ENCODE results near the gene ALKBH4. TPM values are rescaled to one million over a fixed set of nuclear protein-coding genes. Genes with fewer than 3 reads are reported as not detected.

ALKBH4 gene
- polyA plus RNA-seq, 1 experiment = 4.3 TPM

DNA sequence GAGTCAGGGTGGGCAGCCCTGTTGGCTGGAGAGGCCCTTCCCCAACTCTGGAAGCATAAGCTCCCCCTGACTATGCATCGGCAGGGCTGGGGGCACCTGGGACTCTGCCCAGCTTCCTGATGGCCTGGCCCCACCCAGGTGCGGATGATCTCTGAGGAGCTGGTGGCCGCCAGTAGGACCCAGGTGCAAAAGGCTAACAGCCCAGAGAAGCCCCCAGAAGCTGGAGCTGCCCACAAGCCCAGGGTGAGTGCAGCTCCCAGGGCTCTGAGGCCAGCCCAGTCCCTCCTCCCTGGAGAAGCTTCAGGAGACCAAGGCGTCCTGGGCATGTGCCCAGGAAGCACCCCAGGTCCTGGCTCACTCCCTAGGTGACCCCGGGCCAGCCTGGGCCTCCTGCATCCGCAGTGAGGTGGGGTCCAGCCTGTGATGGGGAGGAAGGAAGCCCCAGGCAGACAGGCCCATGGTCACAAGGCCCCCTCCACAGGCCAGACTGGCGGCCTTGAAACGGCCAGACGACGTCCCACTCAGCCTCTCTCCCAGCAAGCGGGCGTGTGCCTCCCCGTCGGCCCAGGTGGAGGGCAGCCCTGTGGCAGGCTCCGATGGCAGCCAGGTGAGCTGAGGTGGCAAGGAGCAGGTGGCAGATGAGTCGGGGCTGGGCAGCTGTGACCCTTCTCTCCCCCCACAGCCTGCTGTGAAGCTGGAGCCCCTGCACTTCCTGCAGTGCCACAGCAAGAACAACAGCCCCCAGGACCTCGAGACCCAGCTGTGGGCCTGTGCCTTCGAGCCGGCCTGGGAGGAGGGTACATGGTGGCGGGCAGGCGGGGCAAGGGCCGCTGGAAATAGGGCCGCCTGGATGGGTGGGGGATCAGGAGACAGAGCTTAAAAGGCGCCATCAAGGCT is 3.2 kb upstream of the ALKBH4 start:
- Histone ChIP-seq H3K27me3 (ENCODE audit: control insufficient read depth, insufficient read depth, low read length) (no peaks in the 10 kb centered on the region), H3K27ac (ENCODE audit: low read depth, low read length) (no peak overlapping the region), H3K9me3 (ENCODE audit: control insufficient read depth, insufficient read depth, low read length) (no peaks in the 10 kb centered on the region; the same call in 1 of the 2 replicates), H3K4me3 (ENCODE audit: low read depth, low read length) (no peak overlapping the region)
- POLR2A ChIA-PET = interaction anchor here (0.6 to 0.7 kb wide), 4 partner anchors 11 to 48 kb away, joined by 3 to 5 read pairs (median 4); no protein-coding TSS in a partner anchor
- no peak for DNase-seq (ENCODE audit: low read depth, low spot score)
- TF ChIP-seq, protein P1, sequence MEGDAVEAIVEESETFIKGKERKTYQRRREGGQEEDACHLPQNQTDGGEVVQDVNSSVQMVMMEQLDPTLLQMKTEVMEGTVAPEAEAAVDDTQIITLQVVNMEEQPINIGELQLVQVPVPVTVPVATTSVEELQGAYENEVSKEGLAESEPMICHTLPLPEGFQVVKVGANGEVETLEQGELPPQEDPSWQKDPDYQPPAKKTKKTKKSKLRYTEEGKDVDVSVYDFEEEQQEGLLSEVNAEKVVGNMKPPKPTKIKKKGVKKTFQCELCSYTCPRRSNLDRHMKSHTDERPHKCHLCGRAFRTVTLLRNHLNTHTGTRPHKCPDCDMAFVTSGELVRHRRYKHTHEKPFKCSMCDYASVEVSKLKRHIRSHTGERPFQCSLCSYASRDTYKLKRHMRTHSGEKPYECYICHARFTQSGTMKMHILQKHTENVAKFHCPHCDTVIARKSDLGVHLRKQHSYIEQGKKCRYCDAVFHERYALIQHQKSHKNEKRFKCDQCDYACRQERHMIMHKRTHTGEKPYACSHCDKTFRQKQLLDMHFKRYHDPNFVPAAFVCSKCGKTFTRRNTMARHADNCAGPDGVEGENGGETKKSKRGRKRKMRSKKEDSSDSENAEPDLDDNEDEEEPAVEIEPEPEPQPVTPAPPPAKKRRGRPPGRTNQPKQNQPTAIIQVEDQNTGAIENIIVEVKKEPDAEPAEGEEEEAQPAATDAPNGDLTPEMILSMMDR (IDR thresholded peaks at IDR 0.05; ENCODE audit: low read depth, low read length) = no peak
- CTCF ChIA-PET = interaction anchor here (0.6 to 1.9 kb wide), 4 partner anchors 11 to 474 kb away, joined by 3 to 9 read pairs (median 6); partner anchors contain the start of gene ORAI2

DNA sequence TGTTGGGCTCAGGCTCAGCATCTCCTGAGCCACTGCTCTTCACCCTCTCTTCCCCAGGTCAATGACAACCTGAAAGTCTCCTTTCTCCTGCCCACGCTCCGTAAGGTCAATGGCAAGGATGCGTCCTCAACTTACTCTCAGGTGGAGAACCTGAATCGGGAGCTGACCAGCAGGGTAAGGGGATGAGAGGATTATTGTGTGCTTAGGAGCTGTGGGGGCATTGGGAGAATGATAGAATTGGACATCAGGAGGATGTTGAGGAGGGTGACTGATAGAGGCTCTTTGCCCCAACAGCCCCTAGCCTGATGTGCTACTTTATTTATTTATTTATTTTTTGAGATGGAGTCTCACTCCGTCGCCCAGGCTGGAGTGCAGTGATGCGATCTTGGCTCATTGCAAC is 1.4 kb upstream of the ALKBH4 start:
- Histone ChIP-seq H3K4me3 (ENCODE audit: low read depth, low read length) (no peak overlapping the region), H3K9me3 (ENCODE audit: control insufficient read depth, insufficient read depth, low read length) (no peaks in the 10 kb centered on the region; the same call in 1 of the 2 replicates), H3K27ac (ENCODE audit: low read depth, low read length) (no peak overlapping the region), H3K27me3 (ENCODE audit: control insufficient read depth, insufficient read depth, low read length) (no peaks in the 10 kb centered on the region)
- no peak for DNase-seq (ENCODE audit: low read depth, low spot score)
- ChIA-PET CTCF (interaction anchor here (0.6 to 1.9 kb wide), 5 partner anchors 32 to 601 kb away, joined by 3 to 13 read pairs (median 7); partner anchors contain the start of gene ORAI2), POLR2A (no interaction called here)
- TF ChIP-seq, protein P1 (IDR thresholded peaks at IDR 0.05; ENCODE audit: low read depth, low read length) = no peak

DNA sequence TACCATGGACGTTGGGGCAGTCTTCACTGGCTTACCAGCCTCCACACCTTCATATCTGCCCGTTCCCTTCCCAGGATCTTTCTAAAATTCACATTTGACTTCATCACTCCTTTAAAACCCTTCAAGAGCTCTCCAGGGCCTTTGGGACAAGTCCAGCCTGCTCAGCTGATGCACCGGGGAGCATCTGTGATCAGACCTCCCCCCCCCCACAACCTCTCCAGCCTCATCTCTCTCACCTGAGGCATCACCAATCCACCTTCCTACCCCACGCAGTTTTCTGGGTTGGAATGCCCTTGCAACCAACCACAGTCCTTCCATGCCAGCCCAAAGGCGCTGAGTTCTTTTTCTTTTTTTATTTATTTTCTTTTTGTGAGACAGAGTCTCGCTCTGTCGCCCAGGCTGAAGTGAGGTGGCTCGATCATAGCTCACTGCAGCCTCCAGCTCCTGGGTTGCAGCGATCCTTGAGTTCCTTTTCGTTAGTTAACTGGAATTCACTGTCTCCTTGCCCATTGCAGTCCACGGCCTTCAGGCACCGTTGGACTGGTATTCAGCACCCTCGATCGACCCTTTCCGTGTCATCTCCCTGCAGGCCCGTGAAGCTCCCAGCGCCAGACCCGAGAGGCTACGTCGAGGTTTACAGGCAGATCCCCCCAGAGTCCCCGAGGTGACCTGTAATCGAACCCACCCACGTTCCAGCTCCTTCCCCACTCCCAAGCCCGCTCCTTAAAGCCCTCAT is 654 bp downstream of the ALKBH4 start:
- Histone ChIP-seq H3K4me3 (ENCODE audit: low read depth, low read length) (peak overlapping the region; percentile 98), H3K27ac (ENCODE audit: low read depth, low read length) (peak overlapping the region; percentile 1), H3K9me3 (ENCODE audit: control insufficient read depth, insufficient read depth, low read length) (no peaks in the 10 kb centered on the region; the same call in 1 of the 2 replicates), H3K27me3 (ENCODE audit: control insufficient read depth, insufficient read depth, low read length) (no peaks in the 10 kb centered on the region)
- POLR2A ChIA-PET = no interaction called here
- DNase-seq (ENCODE audit: low read depth, low spot score) = no peak
- CTCF ChIA-PET = no interaction called here
- TF ChIP-seq, protein P1 (IDR thresholded peaks at IDR 0.05; ENCODE audit: low read depth, low read length) = no peak

DNA sequence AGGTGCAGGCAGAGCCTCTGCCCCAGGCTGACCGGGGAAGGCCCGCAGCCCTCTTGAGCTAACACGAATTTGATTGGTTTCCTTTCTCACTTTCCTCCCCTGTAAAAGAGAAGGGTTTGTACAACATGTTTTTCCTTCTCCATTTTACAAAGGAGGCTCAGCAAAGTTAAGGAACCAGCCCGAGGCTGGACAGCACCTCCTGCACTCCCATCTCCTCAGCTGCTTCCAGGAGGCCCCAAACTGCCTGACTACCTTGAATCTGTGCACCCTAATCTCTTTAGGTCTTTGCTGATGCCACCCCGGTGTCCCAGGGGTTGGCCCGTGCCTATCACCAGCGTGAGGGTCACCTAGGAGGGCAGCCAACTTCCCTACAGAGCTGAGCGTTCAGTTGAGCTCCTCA is 4.2 kb downstream of the ALKBH4 start:
- DNase-seq (ENCODE audit: low read depth, low spot score) = no peak
- TF ChIP-seq, protein P1 (IDR thresholded peaks at IDR 0.05; ENCODE audit: low read depth, low read length) = no peak
- H3K4me3 ChIP-seq (ENCODE audit: low read depth, low read length) = no peak overlapping the region
- ChIA-PET POLR2A (interaction anchor here (0.7 kb wide), 1 partner anchor 11 kb away, joined by 7 read pairs; no protein-coding TSS in a partner anchor), CTCF (no interaction called here)
- no peaks in the 10 kb centered on the region; the same call in 1 of the 2 replicates for H3K9me3 ChIP-seq (ENCODE audit: control insufficient read depth, insufficient read depth, low read length)
- no peaks in the 10 kb centered on the region for H3K27me3 ChIP-seq (ENCODE audit: control insufficient read depth, insufficient read depth, low read length)
- H3K27ac ChIP-seq (ENCODE audit: low read depth, low read length) = no peak overlapping the region
